Measurements from ENCODE around the gene NPEPL1. TPM values are rescaled to one million over a fixed set of nuclear protein-coding genes. Genes with fewer than 3 reads are reported as not detected.
"Not testable (repeated sequence)": the region's sequence is repeated elsewhere in the genome, so short reads cannot be mapped to it uniquely, and the experiment has no call there.

The NPEPL1 gene, protein sequence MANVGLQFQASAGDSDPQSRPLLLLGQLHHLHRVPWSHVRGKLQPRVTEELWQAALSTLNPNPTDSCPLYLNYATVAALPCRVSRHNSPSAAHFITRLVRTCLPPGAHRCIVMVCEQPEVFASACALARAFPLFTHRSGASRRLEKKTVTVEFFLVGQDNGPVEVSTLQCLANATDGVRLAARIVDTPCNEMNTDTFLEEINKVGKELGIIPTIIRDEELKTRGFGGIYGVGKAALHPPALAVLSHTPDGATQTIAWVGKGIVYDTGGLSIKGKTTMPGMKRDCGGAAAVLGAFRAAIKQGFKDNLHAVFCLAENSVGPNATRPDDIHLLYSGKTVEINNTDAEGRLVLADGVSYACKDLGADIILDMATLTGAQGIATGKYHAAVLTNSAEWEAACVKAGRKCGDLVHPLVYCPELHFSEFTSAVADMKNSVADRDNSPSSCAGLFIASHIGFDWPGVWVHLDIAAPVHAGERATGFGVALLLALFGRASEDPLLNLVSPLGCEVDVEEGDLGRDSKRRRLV
- total RNA-seq (10 to 100 TPM; 22.9 to 65.1 (median 46.0) TPM), polyA plus RNA-seq (10 to 100 TPM; 10.6 to 26.5 (median 16.8) TPM)

DNA sequence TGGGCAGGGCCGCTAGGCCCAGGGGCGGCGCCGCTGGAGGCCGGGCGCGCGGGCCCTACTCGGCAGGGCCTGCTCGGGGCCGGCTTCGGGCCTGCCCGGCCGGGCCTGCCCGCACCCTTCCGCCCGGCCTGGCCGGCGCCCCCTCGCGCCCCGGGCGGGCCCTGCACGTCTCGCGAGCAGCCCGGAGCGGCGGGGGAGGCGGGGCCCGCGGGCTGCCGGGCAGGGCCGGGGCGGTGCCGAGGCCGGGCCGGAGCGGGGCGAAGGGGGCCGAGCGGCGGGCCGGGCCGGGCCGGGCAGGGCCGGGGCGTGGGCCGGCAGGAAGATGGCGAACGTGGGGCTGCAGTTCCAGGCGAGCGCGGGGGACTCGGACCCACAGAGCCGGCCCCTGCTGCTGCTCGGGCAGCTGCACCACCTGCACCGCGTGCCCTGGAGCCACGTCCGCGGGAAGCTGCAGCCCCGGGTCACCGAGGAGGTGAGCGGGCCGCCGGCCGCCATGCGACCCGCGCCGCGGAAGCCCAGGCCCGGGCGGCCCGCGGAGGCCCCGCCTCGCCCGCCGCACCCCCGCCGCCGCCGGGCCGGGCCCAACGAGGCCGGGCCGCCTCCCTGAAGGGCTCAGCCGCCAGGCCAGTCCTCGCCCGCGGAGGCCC is at the start of gene NPEPL1:
TSS of gene NPEPL1 (plus strand) at position 222 of the 647 bp plus-strand sequence. CDS start at position 323, 101 bp downstream.
- Histone ChIP-seq H3K27me3 (no peaks in the 10 kb centered on the region), H3K36me3 (peaks cover 16 to 27% (median 20%) of the 10 kb centered on the region in 4 donors), H3K4me1 (peaks cover 0 to 53% (median 50%) of the 10 kb centered on the region in 4 donors), H3K9me3 (no peaks in the 10 kb centered on the region), H3K4me3 (peak within 1 kb of the TSS; percentile 30 to 56 (median 55)), H3K27ac (peak within 1 kb of the TSS; percentile 90 to 96 (median 94))
- intact Hi-C loops (cut with DNase I) = loop anchor here (2.0 to 5.0 kb wide), 5 partner anchors 100 to 456 kb away; partner anchors contain the start of gene RAB22A
- WGBS, 2 donors = 1 to 2% methylated on average over 93 of the region's 93 CpGs
- peak; percentile 76 for DNase-seq
- no peak for TF ChIP-seq EP300 (IDR thresholded peaks at IDR 0.05)
- TF ChIP-seq POLR2AphosphoS5 (IDR thresholded peaks at IDR 0.05) = peak in 2 of 4 donors; percentile 21 to 50

DNA sequence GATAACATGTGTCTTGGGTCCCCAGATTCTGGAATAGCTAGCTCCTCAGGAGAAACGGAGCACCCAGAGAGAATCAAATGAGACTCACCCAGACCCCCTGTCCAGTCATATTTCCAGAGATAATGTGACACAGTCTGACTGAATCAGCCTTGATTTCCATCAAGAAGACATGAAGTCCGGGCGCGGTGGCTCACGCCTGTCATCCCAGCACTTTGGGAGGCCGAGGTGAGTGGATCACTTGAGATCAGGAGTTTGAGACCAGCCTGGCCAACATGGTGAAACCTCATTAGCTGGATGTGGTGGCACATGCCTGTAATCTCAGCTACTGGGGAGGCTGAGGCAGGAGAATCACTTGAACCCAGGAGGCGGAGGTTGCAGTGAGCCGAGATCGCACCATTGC is 49.7 kb upstream of the NPEPL1 start:
- peak; percentile 51 for DNase-seq
- H3K4me1 ChIP-seq = peaks cover 0 to 32% (median 28%) of the 10 kb centered on the region in 4 donors
- H3K27ac ChIP-seq; H3K36me3 ChIP-seq; H3K27me3 ChIP-seq; H3K4me3 ChIP-seq; intact Hi-C loops (cut with DNase I); H3K9me3 ChIP-seq: not testable (repeated sequence)
- WGBS, 2 donors = 95% methylated on average over 9 of the region's 9 CpGs

DNA sequence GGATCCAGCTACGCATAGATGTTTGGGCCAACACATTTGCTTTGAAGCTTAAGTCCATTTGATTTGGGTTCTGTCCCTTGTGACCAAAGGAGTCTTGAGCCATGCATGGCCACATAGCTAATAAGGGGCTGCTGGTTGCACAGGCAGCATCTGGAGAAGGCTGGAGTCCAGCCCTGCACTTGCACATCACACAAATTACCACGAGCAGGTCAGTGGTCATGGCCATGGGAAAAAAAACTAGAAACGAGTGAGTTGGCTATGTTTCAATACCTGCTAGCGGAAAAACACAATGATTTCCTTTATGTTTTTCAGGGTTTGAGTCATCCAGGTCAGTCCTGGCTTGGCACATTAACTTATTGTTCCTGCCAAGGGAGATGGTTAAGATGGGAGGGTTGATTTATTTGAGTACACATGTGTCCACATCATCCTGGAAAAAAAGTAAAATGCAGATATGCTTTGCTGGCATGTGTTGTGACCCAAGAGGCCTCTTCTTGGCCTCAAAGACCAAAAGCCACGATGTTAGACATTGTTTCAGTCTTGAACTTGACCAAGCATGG is 47.1 kb upstream of the NPEPL1 start:
- peak; percentile 59 for DNase-seq
- TF ChIP-seq POLR2AphosphoS5 (IDR thresholded peaks at IDR 0.05) = peak in 3 of 4 donors; percentile 15 to 27 (median 18)
- TF ChIP-seq EP300 (IDR thresholded peaks at IDR 0.05) = no peak
- no peaks in the 10 kb centered on the region for H3K9me3 ChIP-seq
- peaks cover 0 to 53% (median 49%) of the 10 kb centered on the region in 4 donors for H3K4me1 ChIP-seq
- H3K27me3 ChIP-seq = no peaks in the 10 kb centered on the region
- intact Hi-C loops (cut with DNase I) = loop anchor here (5.0 kb wide), 2 partner anchors 48 to 73 kb away; no protein-coding TSS in a partner anchor
- no peaks in the 10 kb centered on the region for H3K36me3 ChIP-seq
- H3K27ac ChIP-seq = peak overlapping the region in 2 of 4 donors; percentile 1 to 96
- WGBS, 2 donors = 25 to 58% methylated on average over 5 of the region's 5 CpGs
- no peak overlapping the region for H3K4me3 ChIP-seq

DNA sequence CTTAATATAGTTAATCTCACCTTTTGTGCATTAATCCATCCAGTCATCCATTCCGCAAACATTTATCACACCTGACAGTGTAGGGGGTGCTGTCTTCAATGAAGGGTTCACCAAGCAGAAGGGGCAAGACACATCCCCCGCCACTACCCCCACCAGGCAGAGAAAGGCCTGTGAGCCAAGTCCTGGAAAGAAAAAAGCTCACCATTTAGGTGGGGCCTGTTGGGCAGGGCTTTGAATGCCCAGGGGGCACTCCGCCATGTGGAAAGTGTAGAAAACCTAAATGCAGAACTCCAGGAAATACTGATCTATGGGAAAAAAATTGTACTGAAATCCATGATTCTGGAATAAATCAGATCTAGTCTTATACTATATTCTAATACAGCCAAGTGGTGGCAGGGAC is 46.3 kb upstream of the NPEPL1 start:
- Histone ChIP-seq H3K9me3 (no peaks in the 10 kb centered on the region), H3K27me3 (no peaks in the 10 kb centered on the region), H3K36me3 (no peaks in the 10 kb centered on the region), H3K4me1 (peaks cover 0 to 53% (median 49%) of the 10 kb centered on the region in 4 donors), H3K27ac (peak overlapping the region in 2 of 4 donors; percentile 96), H3K4me3 (no peak overlapping the region)
- intact Hi-C loops (cut with DNase I) = loop anchor here (5.0 kb wide), 2 partner anchors 49 to 74 kb away; no protein-coding TSS in a partner anchor
- WGBS, 2 donors = 90 to 94% methylated on average over 3 of the region's 3 CpGs
- TF ChIP-seq EP300 (IDR thresholded peaks at IDR 0.05) = no peak
- TF ChIP-seq POLR2A (IDR thresholded peaks at IDR 0.05) = no peak
- TF ChIP-seq POLR2AphosphoS5 (IDR thresholded peaks at IDR 0.05) = no peak
- TF ChIP-seq, protein P1, sequence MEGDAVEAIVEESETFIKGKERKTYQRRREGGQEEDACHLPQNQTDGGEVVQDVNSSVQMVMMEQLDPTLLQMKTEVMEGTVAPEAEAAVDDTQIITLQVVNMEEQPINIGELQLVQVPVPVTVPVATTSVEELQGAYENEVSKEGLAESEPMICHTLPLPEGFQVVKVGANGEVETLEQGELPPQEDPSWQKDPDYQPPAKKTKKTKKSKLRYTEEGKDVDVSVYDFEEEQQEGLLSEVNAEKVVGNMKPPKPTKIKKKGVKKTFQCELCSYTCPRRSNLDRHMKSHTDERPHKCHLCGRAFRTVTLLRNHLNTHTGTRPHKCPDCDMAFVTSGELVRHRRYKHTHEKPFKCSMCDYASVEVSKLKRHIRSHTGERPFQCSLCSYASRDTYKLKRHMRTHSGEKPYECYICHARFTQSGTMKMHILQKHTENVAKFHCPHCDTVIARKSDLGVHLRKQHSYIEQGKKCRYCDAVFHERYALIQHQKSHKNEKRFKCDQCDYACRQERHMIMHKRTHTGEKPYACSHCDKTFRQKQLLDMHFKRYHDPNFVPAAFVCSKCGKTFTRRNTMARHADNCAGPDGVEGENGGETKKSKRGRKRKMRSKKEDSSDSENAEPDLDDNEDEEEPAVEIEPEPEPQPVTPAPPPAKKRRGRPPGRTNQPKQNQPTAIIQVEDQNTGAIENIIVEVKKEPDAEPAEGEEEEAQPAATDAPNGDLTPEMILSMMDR (IDR thresholded peaks at IDR 0.05) = no peak
- peak; percentile 40 for DNase-seq

DNA sequence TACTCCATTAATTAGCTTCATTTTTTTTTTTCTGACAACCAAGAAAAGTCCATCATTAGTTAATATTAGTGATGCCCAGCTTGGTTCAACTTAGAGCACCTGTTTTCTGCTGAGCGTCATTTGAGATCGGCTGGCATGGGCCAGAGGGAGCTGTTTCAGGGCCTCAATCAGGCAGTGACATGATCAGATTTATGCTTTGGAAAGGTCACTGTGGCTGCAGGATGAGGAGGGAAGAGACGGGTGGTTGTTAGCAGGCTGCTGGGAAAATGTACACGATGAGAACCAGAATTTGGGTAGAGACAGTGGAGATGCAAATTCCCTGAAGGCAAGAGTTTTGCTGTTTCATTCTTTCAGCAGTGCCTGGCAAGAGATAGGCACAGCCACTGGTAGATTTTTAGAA is 45.9 kb upstream of the NPEPL1 start:
- Histone ChIP-seq H3K9me3 (no peaks in the 10 kb centered on the region), H3K4me1 (peaks cover 0 to 55% (median 50%) of the 10 kb centered on the region in 4 donors), H3K27ac (peak overlapping the region in 3 of 4 donors; percentile 62 to 96 (median 96)), H3K36me3 (no peaks in the 10 kb centered on the region), H3K27me3 (no peaks in the 10 kb centered on the region), H3K4me3 (no peak overlapping the region)
- intact Hi-C loops (cut with DNase I) = loop anchor here (5.0 kb wide), 2 partner anchors 49 to 74 kb away; no protein-coding TSS in a partner anchor
- 87 to 94% methylated on average over 4 of the region's 4 CpGs for WGBS, 2 donors
- TF ChIP-seq, protein P1 (IDR thresholded peaks at IDR 0.05) = no peak
- TF ChIP-seq POLR2A (IDR thresholded peaks at IDR 0.05) (no peak), EP300 (IDR thresholded peaks at IDR 0.05) (no peak)
- DNase-seq = peak; percentile 34
